Kidney (tissue), 14 donors: ENCODE data around the gene CD151. TPM values are rescaled to one million over a fixed set of nuclear protein-coding genes. Genes with fewer than 3 reads are reported as not detected.

ENCODE experiments used
- DNase-seq, 5 donors: peaks; one replicate each; pipeline ENCODE4 v3.0.0-alpha.2; 2013 to 2020
- FAIRE-seq: peaks from 2 replicates; lab custom pipeline; 2012; peaks lifted over from hg19 to GRCh38; lab: Jason Lieb, UNC
- H3K27ac ChIP-seq, 2 donors: one replicate each; pipeline ENCODE4 v1.7.0; 2013; ENCODE audit warnings: low read depth in 2 of 2, low read length in 2 of 2, inconsistent platforms in 1 of 2
- H3K27me3 ChIP-seq: one replicate; pipeline ENCODE4 v1.7.1; 2013; ENCODE audit warnings: low read length, inconsistent platforms; ENCODE audit not compliant: control insufficient read depth, insufficient read depth
- H3K36me3 ChIP-seq, 3 donors: one replicate each; pipeline versions ENCODE4 v1.7.0 to v1.7.1; 2013; ENCODE audit warnings: low read length in 3 of 3, control low read depth in 1 of 3, inconsistent platforms in 1 of 3; ENCODE audit not compliant: insufficient read depth in 3 of 3, control insufficient read depth in 2 of 3
- H3K4me1 ChIP-seq, 3 donors: one replicate each; pipeline versions ENCODE4 v1.7.0 to v1.7.1; 2013; ENCODE audit warnings: low read length in 3 of 3, inconsistent platforms in 1 of 3, low read depth in 1 of 3; ENCODE audit not compliant: control insufficient read depth in 2 of 3, insufficient read depth in 2 of 3
- H3K4me3 ChIP-seq, 3 donors: one replicate each; pipeline versions ENCODE4 v1.7.0 to v1.8.1; 2013; ENCODE audit warnings: low read length in 3 of 3, control low read depth in 1 of 3, inconsistent platforms in 1 of 3
- H3K9ac ChIP-seq, 3 donors: one replicate each; pipeline versions ENCODE4 v1.7.0 to v1.7.1; 2013; ENCODE audit warnings: low read length in 3 of 3, control low read depth in 1 of 3, inconsistent platforms in 1 of 3
- H3K9me3 ChIP-seq, 3 donors: one replicate each; pipeline versions ENCODE4 v1.7.0 to v1.7.1; 2013; ENCODE audit warnings: low read length in 3 of 3, control low read depth in 1 of 3, inconsistent platforms in 1 of 3; ENCODE audit not compliant: control insufficient read depth in 2 of 3, insufficient read depth in 1 of 3
- intact Hi-C: fragments of 100-400 bp; cut with DNase I; formaldehyde crosslinking; loops from one replicate; pipeline ENCODE4 v1.11.1; 2022
- polyA plus RNA-seq: library from polyadenylated mRNA; stranded (reverse); fragments of 350-450 nt; fragmentation: Illumina TruSeq; extraction: RNeasy Lipid Tissue Mini Kit (QIAGEN cat#74804); gene quantifications from one replicate; pipeline ENCODE4 v1.2.3, GENCODE V29; 2014; ENCODE audit warnings: low read depth, low replicate concordance; ENCODE audit not compliant: insufficient read depth
- total RNA-seq: library from RNA; stranded (reverse); fragmentation: NEBNext Ultra II Directional; extraction: Animal tissue kit (Norgen Biotek cat#: 25700); gene quantifications from one replicate; pipeline ENCODE4 v1.2.1, GENCODE V29; 2021
- TF ChIP-seq, protein P1 (sequence below): IDR thresholded peaks from 3 replicates; pipeline ENCODE4 v1.5.1; 2012; ENCODE audit warnings: mild to moderate bottlenecking, moderate library complexity, borderline replicate concordance; ENCODE audit not compliant: insufficient read depth; ENCODE audit errors: extremely low read depth
- donor health status: control.
- donor health status: control.
- donor health status: control.
- donor health status: control.
- donor health status: control.
- donor health status: DM: yes; HTN: yes; CAD: no.
- donor health status: Normal renal cell carcinoma (clear cell type).

The CD151 gene
- total and polyA plus RNA-seq, 2 donors from 2014 or later, result 379 to 476 TPM

DNA sequence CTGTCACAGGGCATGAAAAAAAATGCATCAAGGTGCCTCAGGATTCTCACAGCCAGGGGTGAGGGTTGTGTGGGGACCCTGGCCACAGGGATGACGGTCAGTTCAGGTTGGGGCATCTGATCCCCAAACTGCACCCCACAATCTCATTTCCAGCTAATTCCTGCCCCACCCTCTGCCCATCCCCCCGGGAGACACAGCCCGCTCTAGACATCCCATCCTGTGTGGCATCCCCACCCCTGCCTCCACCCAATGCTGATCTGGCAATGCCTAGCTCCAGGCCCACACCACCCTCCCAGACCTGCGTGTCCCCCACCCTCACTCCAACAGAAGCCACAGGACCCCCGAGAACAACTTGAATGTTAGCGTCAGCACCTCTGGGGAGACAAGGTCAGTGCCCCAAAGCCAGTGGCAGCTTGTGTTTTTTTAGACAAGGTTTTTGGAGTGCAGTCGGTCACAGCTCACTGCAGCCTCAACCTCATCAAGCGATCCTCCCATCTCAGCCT, 35.2 kb downstream of the CD151 start:
- H3K36me3 ChIP-seq, result no peaks in the 10 kb centered on the region
- peaks cover 0 to 8% (median 4%) of the 10 kb centered on the region in 3 donors for H3K4me1 ChIP-seq
- TF ChIP-seq, protein P1, sequence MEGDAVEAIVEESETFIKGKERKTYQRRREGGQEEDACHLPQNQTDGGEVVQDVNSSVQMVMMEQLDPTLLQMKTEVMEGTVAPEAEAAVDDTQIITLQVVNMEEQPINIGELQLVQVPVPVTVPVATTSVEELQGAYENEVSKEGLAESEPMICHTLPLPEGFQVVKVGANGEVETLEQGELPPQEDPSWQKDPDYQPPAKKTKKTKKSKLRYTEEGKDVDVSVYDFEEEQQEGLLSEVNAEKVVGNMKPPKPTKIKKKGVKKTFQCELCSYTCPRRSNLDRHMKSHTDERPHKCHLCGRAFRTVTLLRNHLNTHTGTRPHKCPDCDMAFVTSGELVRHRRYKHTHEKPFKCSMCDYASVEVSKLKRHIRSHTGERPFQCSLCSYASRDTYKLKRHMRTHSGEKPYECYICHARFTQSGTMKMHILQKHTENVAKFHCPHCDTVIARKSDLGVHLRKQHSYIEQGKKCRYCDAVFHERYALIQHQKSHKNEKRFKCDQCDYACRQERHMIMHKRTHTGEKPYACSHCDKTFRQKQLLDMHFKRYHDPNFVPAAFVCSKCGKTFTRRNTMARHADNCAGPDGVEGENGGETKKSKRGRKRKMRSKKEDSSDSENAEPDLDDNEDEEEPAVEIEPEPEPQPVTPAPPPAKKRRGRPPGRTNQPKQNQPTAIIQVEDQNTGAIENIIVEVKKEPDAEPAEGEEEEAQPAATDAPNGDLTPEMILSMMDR, result no peak
- H3K9ac ChIP-seq, result no peak overlapping the region
- H3K27me3 ChIP-seq, result no peaks in the 10 kb centered on the region
- DNase-seq (no peak), FAIRE-seq (no peak)
- no peak overlapping the region for H3K27ac ChIP-seq
- no peaks in the 10 kb centered on the region for H3K9me3 ChIP-seq
- no peak overlapping the region for H3K4me3 ChIP-seq
- intact Hi-C loops, result no loop called here

DNA sequence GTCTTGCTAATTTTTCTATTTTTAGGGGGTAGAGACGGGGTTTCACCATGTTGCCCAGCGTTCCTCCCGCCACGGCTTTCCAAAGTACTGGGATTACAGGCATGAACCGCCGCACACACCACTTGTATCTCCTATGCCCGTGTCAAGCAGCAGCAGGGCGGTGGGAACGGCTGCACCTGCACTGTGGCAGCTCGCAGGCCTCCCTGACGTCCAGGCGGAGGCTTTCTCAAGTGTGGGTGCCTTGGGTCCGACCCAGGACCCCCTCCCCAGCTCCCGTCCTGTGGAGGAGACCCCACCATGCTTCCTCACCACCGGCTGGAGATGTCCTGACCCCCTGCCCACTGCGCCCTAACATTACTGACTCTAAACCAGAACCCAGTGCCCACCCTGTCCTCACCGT, 35.6 kb downstream of the CD151 start:
- TF ChIP-seq, protein P1, result no peak
- intact Hi-C loops, result no loop called here
- Histone ChIP-seq H3K4me1 (peaks cover 0 to 6% (median 2%) of the 10 kb centered on the region in 3 donors), H3K9me3 (no peaks in the 10 kb centered on the region), H3K27ac (no peak overlapping the region), H3K4me3 (no peak overlapping the region), H3K36me3 (no peaks in the 10 kb centered on the region), H3K27me3 (no peaks in the 10 kb centered on the region), H3K9ac (no peak overlapping the region)
- FAIRE-seq (no peak), DNase-seq (no peak)

DNA sequence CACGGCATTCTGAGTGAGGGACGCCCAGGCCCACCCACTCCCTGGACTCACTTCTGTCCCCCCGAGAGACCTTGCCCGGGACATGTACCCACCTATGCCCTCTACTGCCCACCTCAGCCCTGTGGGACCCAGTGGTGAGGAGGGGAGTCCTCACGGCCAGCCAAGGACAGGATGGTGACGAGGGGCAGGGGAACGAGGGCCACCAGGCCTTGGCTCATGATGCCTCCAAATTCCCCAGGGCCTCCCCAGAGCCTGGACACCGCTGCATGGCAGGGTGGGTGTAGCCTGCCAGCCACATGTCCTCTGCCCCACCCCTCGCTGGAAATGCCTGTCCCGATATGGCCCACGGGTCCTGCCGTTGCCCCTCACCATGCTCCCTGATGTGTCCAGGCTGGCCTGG, 36.0 kb downstream of the CD151 start:
- no peaks in the 10 kb centered on the region for H3K27me3 ChIP-seq
- H3K9me3 ChIP-seq, result no peaks in the 10 kb centered on the region
- no peak overlapping the region for H3K9ac ChIP-seq
- TF ChIP-seq, protein P1, result no peak
- FAIRE-seq (no peak), DNase-seq (no peak)
- no peaks in the 10 kb centered on the region for H3K36me3 ChIP-seq
- no peak overlapping the region for H3K4me3 ChIP-seq
- H3K27ac ChIP-seq, result no peak overlapping the region
- H3K4me1 ChIP-seq, result peaks cover 0 to 2% (median 0%) of the 10 kb centered on the region in 3 donors
- intact Hi-C loops, result no loop called here

DNA sequence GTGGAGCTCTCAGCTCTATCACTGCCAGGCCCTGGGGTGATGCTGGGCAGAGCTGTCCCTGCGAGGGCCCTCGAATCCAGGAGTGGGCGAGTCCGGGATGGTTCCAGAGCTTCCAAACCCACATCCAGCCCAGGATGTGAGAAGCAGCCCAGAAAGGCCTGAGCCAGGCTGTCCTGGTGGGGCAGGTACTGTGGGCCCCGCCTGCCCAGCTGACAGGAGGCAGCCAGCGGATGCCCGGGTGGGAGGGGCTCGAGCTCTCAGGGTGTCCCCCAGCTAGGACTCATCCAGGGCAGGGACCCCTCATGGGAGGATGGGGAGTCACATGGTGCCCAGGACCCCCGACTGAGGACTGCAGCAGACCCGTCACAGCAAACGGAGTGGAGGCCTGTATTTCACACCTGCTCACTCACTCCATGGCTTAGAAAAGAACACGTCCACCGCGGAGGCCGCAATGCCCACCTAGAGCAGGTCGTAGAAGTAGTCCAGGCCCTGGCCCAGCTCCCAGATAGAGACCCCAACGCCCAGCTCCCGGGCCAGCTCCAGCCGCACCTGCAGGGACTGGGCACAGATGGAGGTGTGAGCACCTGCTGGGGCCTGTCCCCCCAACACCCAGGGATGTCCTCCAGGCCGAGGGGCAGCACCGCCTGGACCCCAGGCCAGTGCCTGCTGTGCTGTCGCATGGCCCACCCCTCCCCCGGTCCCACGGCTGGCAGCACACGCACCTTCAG, 36.8 kb downstream of the CD151 start:
- H3K27me3 ChIP-seq, result no peaks in the 10 kb centered on the region
- H3K4me3 ChIP-seq, result no peak overlapping the region
- H3K27ac ChIP-seq, result no peak overlapping the region
- H3K9me3 ChIP-seq, result no peaks in the 10 kb centered on the region
- H3K4me1 ChIP-seq, result no peaks in the 10 kb centered on the region
- no peak overlapping the region for H3K9ac ChIP-seq
- no peak for DNase-seq
- no peak for FAIRE-seq
- intact Hi-C loops, result no loop called here
- TF ChIP-seq, protein P1, result no peak
- no peaks in the 10 kb centered on the region for H3K36me3 ChIP-seq
